ENCODE measurements around the gene SSH3. TPM values are rescaled to one million over a fixed set of nuclear protein-coding genes. Genes with fewer than 3 reads are reported as not detected.

SSH3 gene
- total RNA-seq, 1 donor from 2014 or later, result 7.1 TPM

DNA sequence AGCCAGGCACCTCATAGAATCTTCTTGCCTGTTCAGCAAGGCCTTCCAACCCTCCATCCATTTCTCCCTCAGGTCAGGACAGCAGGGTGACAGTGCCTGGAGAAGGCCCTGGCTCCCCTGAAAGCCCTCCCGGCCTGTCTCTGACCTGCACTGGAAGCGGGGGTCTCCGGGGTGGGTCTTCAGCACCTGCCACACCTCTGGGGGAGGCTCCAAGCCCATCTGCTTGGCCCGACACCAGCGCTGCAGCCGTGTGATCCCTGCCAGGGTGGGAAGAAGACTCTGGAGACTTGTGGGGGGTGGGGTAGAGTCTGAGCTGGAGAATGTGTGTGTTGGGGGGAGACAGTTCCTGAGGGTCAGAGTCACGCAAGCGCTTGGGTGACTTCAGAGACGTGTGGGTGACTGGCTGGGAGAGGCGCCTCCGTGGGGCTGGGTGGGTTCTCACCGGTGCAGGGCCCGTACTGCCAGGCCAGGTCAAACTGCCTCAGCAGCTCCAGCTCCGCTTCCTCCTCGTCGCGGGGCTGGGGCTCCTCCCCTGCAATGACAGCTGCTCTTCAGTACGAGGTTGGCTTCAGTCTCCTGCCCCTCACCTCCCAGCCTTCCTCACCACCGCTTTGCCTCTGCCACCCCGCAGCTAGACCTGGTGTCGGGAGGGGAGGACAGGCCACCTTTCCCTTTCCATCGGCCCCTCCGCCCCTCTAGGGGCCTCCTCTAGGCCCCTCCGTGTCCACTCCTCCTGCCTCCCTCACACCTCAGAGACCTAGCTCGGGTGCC is 49.4 kb downstream of the SSH3 start:
- Mint-ChIP-seq H3K4me3 (peak overlapping the region; percentile 97), H3K4me1 (peaks cover 41% of the 10 kb centered on the region), H3K9me3 (no peaks in the 10 kb centered on the region), H3K27me3 (no peaks in the 10 kb centered on the region), H3K27ac (peak overlapping the region; percentile 98), H3K36me3 (ENCODE audit: low read depth) (peaks cover 2% of the 10 kb centered on the region)
- intact Hi-C loops (cut with micrococcal nuclease), result loop anchor here (1.0 to 10.0 kb wide), 4 partner anchors 30 to 232 kb away; partner anchors contain the start of genes GSTP1 and RPS6KB2
- DNase-seq, result peak; percentile 61

GRCh38 chr11:67353317-67354074 is 50.2 kb downstream of the SSH3 start, which contains the start of gene POLD4:
Gene POLD4, minus strand, starts transcription at chr11:67353546. Its CDS starts 147 bp downstream, at chr11:67353399.
- peaks cover 2% of the 10 kb centered on the region for H3K36me3 Mint-ChIP-seq (ENCODE audit: low read depth)

DNA sequence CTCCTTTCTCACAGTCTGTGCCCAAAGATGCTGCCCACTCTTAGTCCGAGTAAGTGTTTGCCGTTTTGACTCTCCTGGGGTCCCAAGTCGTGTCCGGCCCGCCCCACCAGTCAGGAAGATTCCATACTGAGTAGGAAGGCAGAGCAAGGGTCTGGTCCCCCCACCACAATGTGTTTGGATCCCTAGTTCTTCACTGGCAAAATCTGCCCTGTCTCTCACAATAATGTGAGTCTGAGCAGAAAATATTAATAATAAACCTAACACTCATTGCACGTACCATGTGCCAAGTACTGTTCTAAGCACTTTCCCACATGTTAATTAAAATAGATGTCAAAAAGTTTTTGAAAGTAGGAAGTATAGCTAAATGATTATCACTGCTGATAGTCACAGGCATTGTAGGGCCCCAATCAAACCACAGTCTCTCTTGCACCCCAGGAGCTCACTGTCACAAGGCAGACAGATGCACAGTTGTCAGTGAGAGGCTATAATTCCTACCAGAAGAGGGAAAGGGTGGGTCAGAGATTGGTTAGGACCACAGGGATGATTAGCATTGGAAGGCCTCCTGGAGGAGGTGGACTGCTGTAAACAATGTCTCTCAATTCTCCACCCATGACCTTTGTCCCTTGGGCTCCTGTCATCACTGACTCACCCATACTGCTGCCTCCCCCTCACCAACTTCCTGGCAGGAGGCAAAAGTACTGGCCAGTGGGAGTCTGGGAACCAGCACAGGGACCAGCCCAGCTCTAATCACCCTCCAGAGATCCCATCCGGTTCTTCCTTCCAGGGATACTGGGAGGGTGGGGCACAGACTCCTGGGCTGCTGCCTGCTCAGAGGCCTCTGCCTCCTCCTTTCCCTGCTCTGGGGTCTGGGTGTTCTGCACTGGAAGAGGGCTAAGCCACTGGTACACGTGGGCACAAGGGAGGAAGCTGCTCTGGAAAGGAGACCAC is 51.0 kb downstream of the SSH3 start:
- peak; percentile 69 for DNase-seq
- peaks cover 2% of the 10 kb centered on the region for H3K36me3 Mint-ChIP-seq (ENCODE audit: low read depth)
- H3K27ac Mint-ChIP-seq, result peak overlapping the region; percentile 98
- H3K4me1 Mint-ChIP-seq, result peaks cover 39% of the 10 kb centered on the region
- H3K27me3 Mint-ChIP-seq, result peaks cover 13% of the 10 kb centered on the region
- H3K4me3 Mint-ChIP-seq, result peak overlapping the region; percentile 97
- intact Hi-C loops (cut with micrococcal nuclease), result loop anchor here (10.0 kb wide), 1 partner anchor 230 kb away; the partner anchor contains the start of gene GSTP1
- no peaks in the 10 kb centered on the region for H3K9me3 Mint-ChIP-seq

More at GRCh38 chr11:67353317-67354074, 50.2 kb downstream of the SSH3 start, which contains the start of gene POLD4:
- DNase-seq, result peak; percentile 99
- peaks cover 41% of the 10 kb centered on the region for H3K4me1 Mint-ChIP-seq
- H3K9me3 Mint-ChIP-seq, result no peaks in the 10 kb centered on the region
- peak within 1 kb of the TSS; percentile 97 for H3K4me3 Mint-ChIP-seq
- peak within 1 kb of the TSS; percentile 98 for H3K27ac Mint-ChIP-seq
- peaks cover 5% of the 10 kb centered on the region for H3K27me3 Mint-ChIP-seq
- intact Hi-C loops (cut with micrococcal nuclease), result loop anchor here (1.0 to 10.0 kb wide), 4 partner anchors 29 to 231 kb away; partner anchors contain the start of genes GSTP1 and RPS6KB2

DNA sequence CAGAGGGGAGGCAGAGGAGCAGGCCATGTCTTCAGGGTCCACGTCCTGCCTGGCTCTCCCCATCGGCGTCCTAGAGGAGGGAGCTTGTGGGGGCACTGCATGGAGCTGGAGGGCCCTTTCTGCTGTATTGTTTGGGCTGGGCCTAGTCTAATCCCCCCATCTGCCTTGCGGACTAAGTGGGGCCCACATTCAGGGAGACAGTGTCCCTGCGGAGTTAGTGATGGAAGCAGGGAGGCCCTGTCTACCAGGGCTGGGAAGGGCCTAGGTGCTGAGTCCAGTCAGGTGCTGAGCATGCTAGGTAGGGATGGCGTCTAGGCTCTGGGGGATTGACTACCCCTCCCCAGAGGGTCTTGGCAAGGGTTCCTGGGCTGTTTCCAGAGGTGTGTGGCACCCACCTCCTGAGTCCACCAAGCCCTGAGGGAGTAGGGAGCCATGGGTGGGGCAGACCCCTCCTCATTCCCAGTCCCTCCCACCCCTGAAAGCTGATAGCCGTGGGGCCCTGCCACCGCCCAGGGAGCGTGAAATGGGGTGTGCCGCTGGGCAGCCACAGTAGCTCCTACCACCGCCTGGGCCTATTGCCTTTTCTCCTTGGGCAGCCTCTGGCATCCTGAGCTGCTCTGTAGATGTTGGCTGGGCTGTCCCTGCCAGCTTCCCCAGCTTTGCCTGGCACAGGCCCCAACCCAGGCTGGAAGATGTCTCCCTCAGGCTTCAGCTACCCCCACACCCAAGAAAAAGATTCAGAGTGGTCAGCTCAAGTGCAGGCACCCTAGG is 51.9 kb downstream of the SSH3 start:
- DNase-seq, result no peak
- intact Hi-C loops (cut with micrococcal nuclease), result loop anchor here (10.0 kb wide), 1 partner anchor 230 kb away; the partner anchor contains the start of gene GSTP1
- Mint-ChIP-seq H3K27me3 (peaks cover 13% of the 10 kb centered on the region), H3K36me3 (ENCODE audit: low read depth) (peaks cover 2% of the 10 kb centered on the region), H3K4me3 (no peak overlapping the region), H3K4me1 (peaks cover 37% of the 10 kb centered on the region), H3K27ac (peak overlapping the region; percentile 98), H3K9me3 (no peaks in the 10 kb centered on the region)

DNA sequence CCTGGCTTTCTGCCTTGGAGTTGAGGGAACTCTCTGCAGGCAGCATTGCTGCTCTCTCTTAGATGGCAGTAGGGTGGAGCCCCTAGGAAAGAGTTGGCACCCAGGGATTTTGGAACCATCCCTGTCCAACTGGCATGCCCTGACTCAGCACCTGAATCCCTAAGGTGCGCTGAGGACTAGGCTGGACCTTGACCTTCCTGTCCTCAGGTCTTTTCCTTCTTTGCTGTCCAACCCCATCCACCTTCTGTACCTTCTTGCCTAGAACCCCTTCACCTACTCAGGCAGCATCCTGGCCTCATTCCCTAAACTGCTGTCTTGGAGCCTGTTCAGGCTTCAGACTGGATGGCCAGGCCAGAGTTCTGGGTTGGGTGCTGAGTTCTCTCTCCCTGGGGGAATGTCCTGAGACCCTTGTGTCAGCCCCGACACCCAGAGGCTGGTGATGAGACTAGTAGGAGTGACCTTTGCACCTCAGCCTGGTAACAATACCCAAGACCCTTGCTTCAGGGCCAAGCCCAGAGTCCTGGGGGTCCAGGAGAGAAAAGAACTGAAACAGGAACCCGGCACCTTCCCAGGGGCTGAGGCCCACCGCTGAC is 52.6 kb downstream of the SSH3 start:
- no peak for DNase-seq
- intact Hi-C loops (cut with micrococcal nuclease), result loop anchor here (10.0 kb wide), 1 partner anchor 229 kb away; the partner anchor contains the start of gene GSTP1
- H3K27me3 Mint-ChIP-seq, result peaks cover 15% of the 10 kb centered on the region
- peak overlapping the region; percentile 65 for H3K27ac Mint-ChIP-seq
- H3K4me1 Mint-ChIP-seq, result peaks cover 37% of the 10 kb centered on the region
- peaks cover 2% of the 10 kb centered on the region for H3K36me3 Mint-ChIP-seq (ENCODE audit: low read depth)
- H3K9me3 Mint-ChIP-seq, result no peaks in the 10 kb centered on the region
- no peak overlapping the region for H3K4me3 Mint-ChIP-seq

DNA sequence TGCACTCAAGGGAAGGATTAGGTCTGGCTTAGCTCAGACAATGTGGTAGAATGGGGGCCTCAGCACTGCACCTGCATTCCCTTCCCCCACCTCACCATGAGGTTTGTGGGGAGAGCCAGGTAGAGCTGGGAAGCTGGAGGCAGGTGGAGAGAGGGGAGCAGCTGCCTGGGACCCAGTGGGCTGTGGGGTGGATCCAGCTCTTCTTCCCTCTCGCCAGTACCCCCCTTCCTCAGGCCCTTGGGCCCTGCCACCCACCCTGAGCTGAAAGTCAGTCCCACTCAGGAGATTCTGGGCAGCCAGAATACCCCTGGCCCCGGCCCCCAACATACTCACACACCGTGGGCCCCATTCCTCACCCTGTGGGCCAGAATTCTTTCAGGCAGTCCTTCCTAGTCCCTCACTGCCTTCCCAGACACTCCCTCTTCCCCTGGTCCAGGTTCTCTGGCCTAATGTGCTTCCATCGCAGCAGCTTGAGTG is 53.1 kb downstream of the SSH3 start:
- intact Hi-C loops (cut with micrococcal nuclease), result loop anchor here (10.0 kb wide), 1 partner anchor 228 kb away; the partner anchor contains the start of gene GSTP1
- Mint-ChIP-seq H3K9me3 (no peaks in the 10 kb centered on the region), H3K27me3 (peaks cover 19% of the 10 kb centered on the region), H3K36me3 (ENCODE audit: low read depth) (no peaks in the 10 kb centered on the region), H3K27ac (peak overlapping the region; percentile 88), H3K4me3 (peak overlapping the region; percentile 67), H3K4me1 (peaks cover 35% of the 10 kb centered on the region)
- DNase-seq, result no peak

GRCh38 chr11:67356864-67357561 is 53.7 kb downstream of the SSH3 start:
- intact Hi-C loops (cut with micrococcal nuclease), result loop anchor here (1.0 to 10.0 kb wide), 2 partner anchors 25 to 228 kb away; partner anchors contain the start of gene GSTP1
- peak; percentile 92 for DNase-seq
- H3K27ac Mint-ChIP-seq, result peak overlapping the region; percentile 88
- peak overlapping the region; percentile 67 for H3K4me3 Mint-ChIP-seq
- H3K9me3 Mint-ChIP-seq, result no peaks in the 10 kb centered on the region
- peaks cover 31% of the 10 kb centered on the region for H3K4me1 Mint-ChIP-seq
- no peaks in the 10 kb centered on the region for H3K36me3 Mint-ChIP-seq (ENCODE audit: low read depth)
- H3K27me3 Mint-ChIP-seq, result peaks cover 24% of the 10 kb centered on the region

GRCh38 chr11:67357831-67358670 is 54.7 kb downstream of the SSH3 start:
- Mint-ChIP-seq H3K36me3 (ENCODE audit: low read depth) (no peaks in the 10 kb centered on the region), H3K27me3 (peaks cover 33% of the 10 kb centered on the region), H3K4me1 (peaks cover 25% of the 10 kb centered on the region), H3K4me3 (no peak overlapping the region), H3K9me3 (no peaks in the 10 kb centered on the region), H3K27ac (no peak overlapping the region)
- no peak for DNase-seq
- intact Hi-C loops (cut with micrococcal nuclease), result loop anchor here (1.0 to 10.0 kb wide), 2 partner anchors 24 to 227 kb away; partner anchors contain the start of gene GSTP1

Data from activated CD4-positive, alpha-beta T cell treated with anti-CD3 and anti-CD28 coated beads, Interleukin-2, amount 10 ng/mL, durations not matched to agents 24 days and 14 days (primary cell).